Keratinocyte (primary cell): ENCODE results near the gene MARVELD2. TPM values are rescaled to one million over a fixed set of nuclear protein-coding genes. Genes with fewer than 3 reads are reported as not detected.

Source experiments
- DNase-seq: peaks from one replicate; pipeline ENCODE4 v3.0.0-alpha.2; 2011; ENCODE audit warnings: low read depth, missing footprints, low spot score
- FAIRE-seq: peaks from 2 replicates; lab custom pipeline; 2011; peaks lifted over from hg19 to GRCh38; lab: Jason Lieb, UNC
- H2AFZ ChIP-seq: 2 replicates; pipeline ENCODE4 v1.6.0; 2012; ENCODE audit warnings: low read length, control low read depth, inconsistent platforms; ENCODE audit not compliant: control insufficient read depth
- H3K27ac ChIP-seq: 2 replicates; pipeline ENCODE4 v1.5.1; 2011; ENCODE audit warnings: low read length; ENCODE audit not compliant: control insufficient read depth, insufficient read depth
- H3K27me3 ChIP-seq: 3 replicates; pipeline ENCODE4 v1.6.0; 2011; ENCODE audit warnings: low read length; ENCODE audit not compliant: control insufficient read depth, insufficient read depth; ENCODE audit errors: extremely low read depth
- H3K36me3 ChIP-seq, 2 experiments: 2 replicates in 1 of 2; 3 replicates in 1 of 2; pipeline ENCODE4 v1.5.1; 2011; ENCODE audit warnings: low read length in 2 of 2, mild to moderate bottlenecking in 1 of 2; ENCODE audit not compliant: control insufficient read depth in 2 of 2, insufficient read depth in 2 of 2; ENCODE audit errors: extremely low read depth in 1 of 2
- H3K4me1 ChIP-seq: 3 replicates; pipeline ENCODE4 v1.5.1; 2011; ENCODE audit warnings: low read length; ENCODE audit not compliant: control insufficient read depth, insufficient read depth; ENCODE audit errors: extremely low read depth
- H3K4me2 ChIP-seq: 3 replicates; pipeline ENCODE4 v1.6.0; 2011; ENCODE audit warnings: low read depth, low read length; ENCODE audit not compliant: control insufficient read depth, insufficient read depth; ENCODE audit errors: extremely low read depth
- H3K4me3 ChIP-seq, 3 experiments: fragments of 200-600 bp in 1 of 3; sonication (generic) in 1 of 3; 2 replicates in 2 of 3; 3 replicates in 1 of 3; pipeline ENCODE4 v1.5.1; 2011 to 2016; ENCODE audit warnings: low read length in 3 of 3, mild to moderate bottlenecking in 3 of 3, control low read depth in 2 of 3, inconsistent platforms in 1 of 3, low read depth in 1 of 3, mixed read lengths in 1 of 3, mixed run types in 1 of 3, moderate library complexity in 1 of 3; ENCODE audit not compliant: control insufficient read depth in 2 of 3, insufficient read depth in 2 of 3; ENCODE audit errors: extremely low read depth in 1 of 3
- H3K79me2 ChIP-seq: 2 replicates; pipeline ENCODE4 v1.6.0; 2012; ENCODE audit warnings: low read length; ENCODE audit not compliant: control insufficient read depth, insufficient read depth
- H3K9ac ChIP-seq: 3 replicates; pipeline ENCODE4 v1.6.0; 2011; ENCODE audit warnings: low read length; ENCODE audit not compliant: control insufficient read depth, insufficient read depth; ENCODE audit errors: extremely low read depth
- H3K9me1 ChIP-seq: 3 replicates; pipeline ENCODE4 v1.6.0; 2011; ENCODE audit warnings: low read length; ENCODE audit not compliant: control insufficient read depth, insufficient read depth; ENCODE audit errors: extremely low read depth
- H3K9me3 ChIP-seq: 2 replicates; pipeline ENCODE4 v1.5.1; 2012; ENCODE audit warnings: low read depth, low read length; ENCODE audit not compliant: control insufficient read depth
- H4K20me1 ChIP-seq: 3 replicates; pipeline ENCODE4 v1.6.0; 2011; ENCODE audit warnings: low read length; ENCODE audit not compliant: control insufficient read depth, insufficient read depth; ENCODE audit errors: extremely low read depth
- EZH2 ChIP-seq: IDR thresholded peaks from one replicate; pipeline ENCODE4 v1.6.1; 2012; ENCODE audit warnings: inconsistent platforms, mild to moderate bottlenecking, low read length, moderate library complexity
- dilution Hi-C: fragments of 300-500 bp; cut with MboI; formaldehyde crosslinking; loops from one replicate; pipeline ENCODE4 v1.7.0; 2020; ENCODE audit warnings: low sequenced_read_pairs; ENCODE audit not compliant: extremely low pct_ligation_motif_present
- polyA minus RNA-seq, 3 experiments: library from RNA; depleted of rRNA, polyadenylated mRNA; stranded (reverse); fragments of >200 nt; gene quantifications; 1 replicate in 1 of 3; 2 replicates in 1 of 3; 3 replicates in 1 of 3; pipeline ENCODE4 v1.2.3, GENCODE V29; 2011
- polyA plus RNA-seq, 5 experiments: library from polyadenylated mRNA; depleted of rRNA in 3 of 5; stranded (reverse) in 3 of 5; stranded (forward) in 1 of 5; unstranded in 1 of 5; fragments of >200 nt; gene quantifications; 1 replicate in 1 of 5; 2 replicates in 3 of 5; 3 replicates in 1 of 5; pipeline versions ENCODE4 v1.2.1 to v1.2.3, GENCODE V29; 2011 to 2012; ENCODE audit warnings: missing spikeins in 2 of 5, low read depth in 1 of 5, low replicate concordance in 1 of 5
- TF ChIP-seq, protein P1 (sequence below), 3 experiments: IDR thresholded peaks in 1 of 3; conservative IDR thresholded peaks in 1 of 3; optimal IDR thresholded peaks in 1 of 3; 2 replicates in 2 of 3; 3 replicates in 1 of 3; pipeline versions ENCODE3 to v1.5.1; 2011; ENCODE audit warnings: low read length in 3 of 3, mild to moderate bottlenecking in 3 of 3, moderate library complexity in 2 of 3, control low read depth in 1 of 3, inconsistent platforms in 1 of 3; ENCODE audit not compliant: insufficient read depth in 2 of 3; ENCODE audit errors: extremely low read depth in 1 of 3

Gene MARVELD2
- 16.7 to 20.2 TPM (median 17.6 TPM) in 3 replicates for polyA plus RNA-seq
- 14.7 TPM for polyA plus RNA-seq (2011; ENCODE audit: low read depth)
- 11.1 and 14.9 TPM in 2 replicates for polyA plus RNA-seq (2011; cell fraction: cytosol; rRNA removed)
- 26.0 and 31.5 TPM in 2 replicates for polyA plus RNA-seq (2011; cell fraction: nucleus; rRNA removed)
- polyA plus RNA-seq (2012; ENCODE audit: low replicate concordance): 13.4 and 14.0 TPM in 2 replicates
- polyA minus RNA-seq: 15.6 to 47.5 TPM (median 35.0 TPM) in 3 replicates
- polyA minus RNA-seq (2011; cell fraction: cytosol; rRNA and poly(A)+ RNA removed): 22.8 TPM
- polyA minus RNA-seq (2011; cell fraction: nucleus; rRNA and poly(A)+ RNA removed): 31.4 and 44.6 TPM in 2 replicates

GRCh38 chr5:69414885-69415583 lies at the start of gene MARVELD2:
Gene MARVELD2, plus strand, starts transcription at chr5:69415116. Its CDS starts 4,270 bp downstream, at chr5:69419386.
- Histone ChIP-seq H3K27ac (peak within 1 kb of the TSS; percentile 91), H4K20me1 (no peaks in the 10 kb centered on the region), H3K36me3 (peaks cover 3 to 5% of the 10 kb centered on the region in 2 experiments), H3K4me1 (peaks cover 11% of the 10 kb centered on the region), H2AFZ (peak within 1 kb of the TSS; percentile 86), H3K27me3 (no peaks in the 10 kb centered on the region), H3K9me3 (no peaks in the 10 kb centered on the region), H3K4me3 (peak within 1 kb of the TSS; percentile 66 to 86 (median 76)), H3K9me1 (no peaks in the 10 kb centered on the region), H3K79me2 (peaks cover 21% of the 10 kb centered on the region), H3K9ac (peak within 1 kb of the TSS; percentile 95), H3K4me2 (peak within 1 kb of the TSS; percentile 90)
- DNase-seq: peak; percentile 32
- dilution Hi-C loops: no loop called here
- TF ChIP-seq EZH2: no peak
- TF ChIP-seq, protein P1, sequence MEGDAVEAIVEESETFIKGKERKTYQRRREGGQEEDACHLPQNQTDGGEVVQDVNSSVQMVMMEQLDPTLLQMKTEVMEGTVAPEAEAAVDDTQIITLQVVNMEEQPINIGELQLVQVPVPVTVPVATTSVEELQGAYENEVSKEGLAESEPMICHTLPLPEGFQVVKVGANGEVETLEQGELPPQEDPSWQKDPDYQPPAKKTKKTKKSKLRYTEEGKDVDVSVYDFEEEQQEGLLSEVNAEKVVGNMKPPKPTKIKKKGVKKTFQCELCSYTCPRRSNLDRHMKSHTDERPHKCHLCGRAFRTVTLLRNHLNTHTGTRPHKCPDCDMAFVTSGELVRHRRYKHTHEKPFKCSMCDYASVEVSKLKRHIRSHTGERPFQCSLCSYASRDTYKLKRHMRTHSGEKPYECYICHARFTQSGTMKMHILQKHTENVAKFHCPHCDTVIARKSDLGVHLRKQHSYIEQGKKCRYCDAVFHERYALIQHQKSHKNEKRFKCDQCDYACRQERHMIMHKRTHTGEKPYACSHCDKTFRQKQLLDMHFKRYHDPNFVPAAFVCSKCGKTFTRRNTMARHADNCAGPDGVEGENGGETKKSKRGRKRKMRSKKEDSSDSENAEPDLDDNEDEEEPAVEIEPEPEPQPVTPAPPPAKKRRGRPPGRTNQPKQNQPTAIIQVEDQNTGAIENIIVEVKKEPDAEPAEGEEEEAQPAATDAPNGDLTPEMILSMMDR (optimal IDR thresholded peaks at IDR 0.05 in 1 of 3, IDR thresholded peaks at IDR 0.05 in 1 of 3, conservative IDR thresholded peaks at IDR 0.05 in 1 of 3; ENCODE audit: extremely low read depth in 1 of 3, insufficient read depth in 2 of 3, low read length in 3 of 3): peak; percentile 21 to 69 (median 58)
- FAIRE-seq: peak; percentile 13

DNA sequence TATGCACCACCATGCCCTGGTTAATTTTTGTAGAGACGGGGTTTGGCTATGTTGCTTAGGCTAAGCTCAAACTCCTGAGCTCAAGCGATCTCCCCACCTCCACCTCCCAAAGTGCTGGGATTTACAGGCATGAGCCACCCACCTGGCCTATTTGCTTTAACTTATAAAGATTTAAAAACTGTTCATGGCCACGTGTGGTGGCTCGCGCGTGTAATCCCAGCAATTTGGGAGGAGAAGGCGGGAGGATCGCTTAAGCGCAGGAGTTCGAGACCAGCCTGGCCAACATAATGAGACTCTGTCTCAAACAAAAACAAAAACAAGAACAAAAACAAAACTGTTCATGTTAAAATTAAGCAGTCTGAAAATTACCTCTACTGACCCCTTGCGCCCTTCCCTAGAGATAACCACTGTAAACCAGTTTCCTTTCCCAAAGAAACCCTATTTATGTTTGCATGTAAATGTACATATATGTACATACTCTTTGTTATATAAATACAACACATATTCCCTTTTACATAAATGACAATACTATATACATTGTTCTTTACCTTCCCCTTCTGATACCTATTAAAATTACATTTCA lies 47.1 kb upstream of the MARVELD2 start:
- Histone ChIP-seq H3K36me3 (peaks cover 10 to 12% of the 10 kb centered on the region in 2 experiments), H3K9me1 (no peaks in the 10 kb centered on the region), H3K79me2 (peaks cover 86% of the 10 kb centered on the region), H4K20me1 (no peaks in the 10 kb centered on the region), H3K9ac (peak overlapping the region; percentile 99), H3K9me3 (no peaks in the 10 kb centered on the region), H3K27me3 (no peaks in the 10 kb centered on the region), H3K27ac (peak overlapping the region; percentile 98), H3K4me3 (peak overlapping the region; percentile 65 to 100 (median 99)), H3K4me2 (peak overlapping the region; percentile 94), H2AFZ (no peak overlapping the region), H3K4me1 (peaks cover 15% of the 10 kb centered on the region)
- no peak for FAIRE-seq
- DNase-seq: no peak
- dilution Hi-C loops: no loop called here
- TF ChIP-seq, protein P1 (optimal IDR thresholded peaks at IDR 0.05 in 1 of 3, IDR thresholded peaks at IDR 0.05 in 1 of 3, conservative IDR thresholded peaks at IDR 0.05 in 1 of 3; ENCODE audit: extremely low read depth in 1 of 3, insufficient read depth in 2 of 3, low read length in 3 of 3): no peak
- no peak for TF ChIP-seq EZH2
